SIG-M5 (cell line): Measurements from ENCODE around the gene TMEM176A.

Source experiments
- DNase-seq: peaks from one replicate; lab custom pipeline; 2025; lab: John Stamatoyannopoulos, UW

Gene TMEM176A

DNA sequence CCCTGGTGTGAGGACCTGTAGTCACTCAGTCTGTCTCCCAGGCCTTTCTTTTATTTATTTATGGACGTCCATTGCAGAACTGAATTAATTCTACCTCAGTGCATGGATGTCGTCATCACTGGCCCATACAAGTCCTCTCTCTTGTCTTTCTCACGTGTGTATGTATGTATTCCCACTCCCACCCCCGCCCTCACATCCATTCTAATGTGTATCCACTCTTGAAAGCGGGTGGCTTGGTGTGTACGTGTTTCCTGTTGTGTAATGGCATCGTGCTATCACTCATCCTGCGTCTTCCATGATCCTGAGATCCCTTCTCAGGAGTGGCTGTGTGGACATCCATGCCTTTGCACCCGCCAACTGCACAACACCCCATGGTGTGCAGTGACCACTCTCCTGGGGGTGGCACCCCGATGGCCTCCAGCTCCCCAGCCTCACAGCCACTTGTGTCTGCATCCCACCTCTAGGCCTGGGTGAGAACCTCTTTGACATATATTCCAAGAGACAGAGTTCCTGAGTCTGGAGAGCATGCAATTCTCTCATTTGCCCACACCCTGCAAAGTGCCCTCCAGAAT, 48.7 kb downstream of the TMEM176A start:
- DNase-seq: no peak

DNA sequence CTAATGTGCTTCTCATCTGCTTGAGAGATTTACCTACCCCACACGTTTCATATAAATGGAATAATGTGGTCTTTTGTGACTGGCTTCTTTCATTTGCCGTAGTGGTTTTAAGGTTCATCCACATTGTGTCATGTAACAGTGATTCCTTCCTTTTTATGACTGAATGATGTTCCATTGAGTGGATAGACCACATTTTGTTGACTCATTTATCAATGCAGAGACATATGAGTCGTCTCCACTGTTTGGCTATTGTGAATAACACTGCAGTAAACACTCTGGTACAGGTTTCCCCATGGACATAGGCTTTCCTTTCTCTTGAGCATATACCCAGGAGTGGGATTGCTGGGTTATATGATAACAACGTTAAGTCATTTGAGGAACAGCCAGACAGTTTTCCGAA, 49.7 kb downstream of the TMEM176A start:
- no peak for DNase-seq

DNA sequence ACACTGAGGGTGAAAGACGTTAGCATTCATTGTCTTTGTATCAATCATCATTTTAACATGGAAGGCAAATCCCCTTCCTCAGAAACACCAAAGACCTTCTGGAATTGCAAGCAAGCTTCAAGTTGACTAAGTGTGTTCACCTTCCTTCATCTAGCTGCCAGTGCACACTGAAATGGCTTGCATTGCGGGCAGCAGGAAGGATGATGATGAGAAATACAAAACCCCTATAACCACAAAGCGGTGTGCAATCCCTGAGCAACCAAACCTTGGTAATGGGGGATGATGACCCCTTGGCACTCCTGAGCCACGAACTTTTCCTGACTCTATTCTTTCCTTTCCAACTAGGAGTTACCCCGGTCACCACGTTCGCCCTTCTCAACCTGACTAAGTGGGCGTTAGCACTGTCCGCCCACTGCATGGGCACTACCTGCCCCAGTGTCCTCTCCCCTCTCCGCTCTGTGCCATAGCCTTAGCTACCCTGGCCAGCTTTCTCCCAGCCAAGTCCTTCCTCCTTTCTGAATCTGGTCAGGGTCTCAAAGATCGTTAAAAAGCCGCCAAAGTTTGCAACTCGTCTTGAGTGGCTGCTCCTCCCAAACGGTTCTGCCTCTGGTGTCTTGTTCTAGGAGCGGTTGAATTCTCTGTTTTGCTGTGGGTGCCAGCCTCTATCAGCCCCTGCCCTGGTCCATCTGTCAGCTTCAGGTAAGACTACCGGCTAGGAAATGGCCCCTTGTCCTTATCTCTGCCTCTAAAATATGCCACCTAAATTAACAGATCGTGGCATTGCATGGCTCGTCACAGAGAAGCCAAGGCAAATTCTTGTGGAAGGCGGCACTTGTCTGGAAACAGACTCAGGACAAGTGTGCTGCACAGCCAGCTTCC, 51.2 kb downstream of the TMEM176A start:
- no peak for DNase-seq

DNA sequence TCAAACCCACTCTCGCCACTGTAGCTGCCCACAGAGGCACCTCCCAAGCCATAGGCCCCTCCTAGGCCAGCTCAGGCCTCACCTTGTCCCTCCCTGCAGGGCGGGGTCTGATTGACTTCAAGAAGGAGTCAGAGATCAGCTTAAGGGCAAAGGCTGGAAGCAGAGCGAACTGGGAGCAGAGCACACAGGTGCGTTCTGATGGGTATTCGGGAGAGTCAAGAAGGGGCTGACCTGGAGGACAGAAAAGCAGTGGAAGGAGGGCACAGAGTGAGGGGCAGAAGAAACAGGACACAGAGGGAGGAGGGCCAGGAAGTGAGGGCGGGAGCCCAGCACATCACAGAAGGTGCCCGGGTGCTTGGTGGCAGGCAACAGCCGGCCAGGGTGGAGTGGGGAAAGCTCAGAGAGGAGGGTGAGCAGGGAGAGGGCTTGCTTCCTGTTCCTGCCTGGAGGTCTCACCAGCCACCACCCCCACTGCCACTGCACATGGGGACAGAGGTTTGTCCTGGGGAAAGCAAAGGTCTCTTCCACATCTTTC, 51.9 kb downstream of the TMEM176A start, which contains the start of gene AOC1:
AOC1 (plus strand) TSS at position 147 of the 535 bp plus-strand sequence. CDS start 3,954 bp downstream, outside the sequence.
- DNase-seq: no peak

DNA sequence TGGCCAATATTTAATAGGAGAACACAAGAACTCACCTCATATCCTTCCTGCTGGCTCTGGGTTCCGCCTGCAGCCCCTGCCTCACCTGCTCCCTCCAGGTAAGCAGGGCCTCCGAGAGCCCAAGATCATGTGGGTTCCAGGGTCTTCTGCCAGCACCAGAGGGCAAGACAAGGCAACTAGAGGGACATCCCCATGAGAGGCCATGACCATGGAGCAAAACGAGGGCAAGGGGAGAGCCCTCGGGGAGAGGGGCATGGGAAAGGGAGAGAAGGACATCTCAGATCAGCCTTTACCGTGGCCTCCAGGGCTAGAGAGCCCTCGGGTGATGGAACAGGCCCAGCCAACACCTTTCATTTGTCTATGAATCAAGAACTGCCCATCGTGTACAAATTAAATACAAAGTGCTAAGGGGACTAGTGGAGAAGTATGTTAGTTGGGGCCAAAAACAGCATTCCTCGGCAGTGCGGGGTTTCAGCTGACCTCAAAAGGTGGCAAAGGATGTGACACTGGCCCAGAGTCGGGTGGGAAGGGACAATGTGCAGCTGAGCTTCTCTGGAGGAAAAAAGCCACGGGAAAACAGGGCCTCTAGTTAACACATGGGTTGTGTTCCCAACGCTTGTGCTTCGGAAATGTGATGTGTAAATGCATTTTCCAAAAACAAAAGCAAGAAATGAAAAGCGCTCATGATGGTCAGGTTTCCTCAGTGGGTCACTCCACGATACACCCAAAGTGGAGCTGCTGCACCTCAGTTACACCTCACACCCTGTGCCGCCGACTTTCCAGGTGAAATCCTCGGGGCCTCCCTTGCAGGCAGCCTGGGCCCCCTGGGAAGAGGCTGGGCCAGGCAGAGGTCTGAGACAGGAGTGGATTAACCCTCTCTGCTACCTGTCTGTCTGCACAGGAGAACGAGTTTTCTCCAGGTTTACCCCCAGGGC, 53.8 kb downstream of the TMEM176A start:
- no peak for DNase-seq
